Lung (tissue), 12 donors: Measurements from ENCODE around the gene C1QTNF9B. TPM values are rescaled to one million over a fixed set of nuclear protein-coding genes. Genes with fewer than 3 reads are reported as not detected.

Source experiments
- ATAC-seq: fragments of 200-7000 bp; cut with Tn5 transposase; one replicate; pipeline ENCODE4 v1.9.1; 2020; ENCODE audit warnings: moderate number of reproducible peaks; ENCODE audit not compliant: insufficient read depth, low FRiP score
- DNase-seq, 3 donors: peaks; one replicate each; pipeline ENCODE4 v3.0.0-alpha.2; 2013 to 2017
- H3K27ac ChIP-seq, 2 donors: one replicate each; pipeline ENCODE4 v1.5.1; 2013; ENCODE audit warnings: mild to moderate bottlenecking in 2 of 2, moderate library complexity in 2 of 2, control low read depth in 1 of 2, inconsistent platforms in 1 of 2, low read depth in 1 of 2, low read length in 1 of 2
- H3K27me3 ChIP-seq, 3 donors: one replicate each; pipeline ENCODE4 v1.5.1; 2013; ENCODE audit warnings: low read length in 2 of 3; ENCODE audit not compliant: control insufficient read depth in 3 of 3, insufficient read depth in 3 of 3
- H3K36me3 ChIP-seq, 4 donors: one replicate each; pipeline ENCODE4 v1.5.1; 2013; ENCODE audit warnings: low read length in 4 of 4, mild to moderate bottlenecking in 1 of 4, moderate library complexity in 1 of 4; ENCODE audit not compliant: control insufficient read depth in 4 of 4, insufficient read depth in 4 of 4
- H3K4me1 ChIP-seq, 5 donors: one replicate each; pipeline ENCODE4 v1.5.1; 2013; ENCODE audit warnings: low read length in 5 of 5, mild to moderate bottlenecking in 2 of 5, moderate library complexity in 1 of 5; ENCODE audit not compliant: control insufficient read depth in 5 of 5, insufficient read depth in 5 of 5
- H3K4me3 ChIP-seq: one replicate; pipeline ENCODE4 v1.5.1; 2013; ENCODE audit warnings: mild to moderate bottlenecking, control low read depth, moderate library complexity
- H3K9ac ChIP-seq, 2 donors: one replicate each; pipeline ENCODE4 v1.5.1; 2013; ENCODE audit warnings: low read length in 2 of 2, control low read depth in 1 of 2; ENCODE audit not compliant: insufficient read depth in 1 of 2
- H3K9me3 ChIP-seq, 4 donors: one replicate each; pipeline ENCODE4 v1.5.1; 2013; ENCODE audit warnings: low read length in 3 of 4, mild to moderate bottlenecking in 1 of 4, moderate library complexity in 1 of 4; ENCODE audit not compliant: control insufficient read depth in 4 of 4, insufficient read depth in 3 of 4
- CTCF ChIP-seq: IDR thresholded peaks from 2 replicates; pipeline ENCODE4 v1.5.1; 2012; ENCODE audit warnings: mild to moderate bottlenecking; ENCODE audit errors: control extremely low read depth, extremely low read depth
- WGBS, 2 donors: extraction: QIAGEN DNeasy Blood & Tissue Kit; methylation state at CpG; one replicate each; pipeline ENCODE4 v1.1.7; 2013; 5-methylcytosine and 5-hydroxymethylcytosine counted together
- polyA plus RNA-seq, 2 donors: library from polyadenylated mRNA; stranded (reverse); fragments of 200-250 nt; gene quantifications; one replicate each; pipeline ENCODE4 v1.2.1, GENCODE V29; 2013
- total RNA-seq, 2 donors: library from RNA; depleted of rRNA in 1 of 2; stranded (reverse); fragments of >200 nt in 1 of 2; gene quantifications; one replicate each; pipeline ENCODE4 v1.2.1, GENCODE V29; 2014 to 2021
- donor health status: control.
- donor health status: control.
- donor health status: Bipolar disorder and iron deficiency.
- donor health status: healthy.
- donor health status: DM: yes; HTN: yes; CAD: no.

The C1QTNF9B gene
- total and polyA plus RNA-seq, 4 donors, result 0.21 TPM; not detected in 3

GRCh38 chr13:23919006-23919405 is 21.7 kb upstream of the C1QTNF9B start:
- peaks cover 0 to 2% (median 0%) of the 10 kb centered on the region in 5 donors for H3K4me1 ChIP-seq
- no peak for ATAC-seq
- no peaks in the 10 kb centered on the region for H3K36me3 ChIP-seq
- H3K27me3 ChIP-seq, result peaks cover 0 to 3% (median 0%) of the 10 kb centered on the region in 3 donors
- no peak overlapping the region for H3K27ac ChIP-seq
- no peak overlapping the region for H3K9ac ChIP-seq
- H3K4me3 ChIP-seq, result no peak overlapping the region
- TF ChIP-seq CTCF, result no peak
- WGBS, 2 donors, result 87 to 91% methylated on average over 1 of the region's 1 CpG
- no peaks in the 10 kb centered on the region for H3K9me3 ChIP-seq
- DNase-seq, result no peak

- no peak for DNase-seq
- Histone ChIP-seq H3K9ac (no peak overlapping the region), H3K36me3 (no peaks in the 10 kb centered on the region), H3K4me3 (no peak overlapping the region), H3K4me1 (peaks cover 0 to 2% (median 0%) of the 10 kb centered on the region in 5 donors), H3K9me3 (no peaks in the 10 kb centered on the region), H3K27ac (no peak overlapping the region), H3K27me3 (peaks cover 0 to 3% (median 0%) of the 10 kb centered on the region in 3 donors)
- 74 to 84% methylated on average over 2 of the region's 2 CpGs for WGBS, 2 donors
- no peak for TF ChIP-seq CTCF
- ATAC-seq, result no peak
These were observed 20.9 kb upstream of the C1QTNF9B start for GRCh38 chr13:23918208-23918607.

- Histone ChIP-seq H3K27me3 (peaks cover 0 to 3% (median 0%) of the 10 kb centered on the region in 3 donors), H3K4me3 (no peak overlapping the region), H3K27ac (no peak overlapping the region), H3K9me3 (no peaks in the 10 kb centered on the region), H3K4me1 (no peaks in the 10 kb centered on the region), H3K36me3 (no peaks in the 10 kb centered on the region), H3K9ac (no peak overlapping the region)
- 93 to 95% methylated on average over 3 of the region's 3 CpGs for WGBS, 2 donors
- ATAC-seq (no peak), DNase-seq (no peak)
- TF ChIP-seq CTCF, result no peak
These were observed 18.0 kb upstream of the C1QTNF9B start for GRCh38 chr13:23915308-23915707.

GRCh38 chr13:23912469-23912868 is 15.2 kb upstream of the C1QTNF9B start:
- Histone ChIP-seq H3K9me3 (no peaks in the 10 kb centered on the region), H3K36me3 (no peaks in the 10 kb centered on the region), H3K27me3 (peaks cover 0 to 3% (median 0%) of the 10 kb centered on the region in 3 donors), H3K9ac (no peak overlapping the region), H3K4me1 (no peaks in the 10 kb centered on the region), H3K27ac (no peak overlapping the region), H3K4me3 (no peak overlapping the region)
- TF ChIP-seq CTCF, result no peak
- 83 to 92% methylated on average over 1 of the region's 1 CpG for WGBS, 2 donors
- ATAC-seq (no peak), DNase-seq (no peak)
